Hematopoietic multipotent progenitor cell treated with erythropoietin and hydrocortisone succinate and interleukin-3 and kit ligand, for 15 days (in vitro differentiated cells): ENCODE measurements around the gene NGEF.

Source experiments
- DNase-seq: peaks from one replicate; pipeline ENCODE4 v3.0.0-alpha.2; 2015; ENCODE audit warnings: low spot score

Gene NGEF

GRCh38 chr2:232838406-232838874 is 174.6 kb downstream of the NGEF start:
- no peak for DNase-seq

- DNase-seq: no peak
These were observed 176.1 kb downstream of the NGEF start for GRCh38 chr2:232836934-232837333.

- no peak for DNase-seq
These were observed 177.3 kb downstream of the NGEF start for GRCh38 chr2:232835687-232836208.

GRCh38 chr2:232833830-232834229 is 179.2 kb downstream of the NGEF start:
- DNase-seq: no peak

GRCh38 chr2:232831496-232831895 is 181.6 kb downstream of the NGEF start:
- no peak for DNase-seq

GRCh38 chr2:232829988-232830387 is 183.1 kb downstream of the NGEF start:
- no peak for DNase-seq
